Testis (tissue), 3 donors: ENCODE data around the gene CBFA2T2. TPM values are rescaled to one million over a fixed set of nuclear protein-coding genes. Genes with fewer than 3 reads are reported as not detected.

Experiments used
- DNase-seq: peaks from one replicate; pipeline ENCODE4 v3.0.0-alpha.2; 2019
- H3K27ac ChIP-seq, 2 donors: fragments of 200-600 bp; sonication (generic); one replicate each; pipeline ENCODE4 v1.5.1; 2019
- H3K27me3 ChIP-seq: fragments of 200-600 bp; sonication (generic); one replicate; pipeline ENCODE4 v1.5.1; 2019
- H3K36me3 ChIP-seq: fragments of 200-600 bp; sonication (generic); one replicate; pipeline ENCODE4 v1.5.1; 2017; ENCODE audit warnings: low read depth; ENCODE audit errors: missing control alignments
- H3K4me1 ChIP-seq: fragments of 200-600 bp; sonication (generic); one replicate; pipeline ENCODE4 v1.5.1; 2019
- H3K4me3 ChIP-seq, 2 donors: fragments of 200-600 bp; sonication (generic); one replicate each; pipeline ENCODE4 v1.5.1; 2017 to 2019
- H3K9me3 ChIP-seq: fragments of 200-600 bp; sonication (generic); one replicate; pipeline ENCODE4 v1.5.1; 2017
- CTCF ChIP-seq, 3 experiments: fragments of 450-650 bp in 2 of 3; fragments of 200-600 bp in 1 of 3; sonication (generic) in 1 of 3; IDR thresholded peaks; one replicate each; pipeline ENCODE4 v1.5.1; 2016 to 2019; ENCODE audit warnings: antibody characterized with exemption in 3 of 3, mild to moderate bottlenecking in 2 of 3, moderate library complexity in 1 of 3
- POLR2A ChIP-seq: fragments of 450-650 bp; IDR thresholded peaks from one replicate; pipeline ENCODE4 v1.6.1; 2017; ENCODE audit warnings: antibody characterized with exemption, mild to moderate bottlenecking, moderate library complexity
- WGBS, 2 donors: methylation state at CpG; one replicate each; pipeline ENCODE4 v1.1.5; 2018; 5-methylcytosine and 5-hydroxymethylcytosine counted together
- intact Hi-C: fragments of 100-400 bp; cut with DNase I; formaldehyde crosslinking; loops from one replicate; pipeline ENCODE4 v1.15.1; 2023; ENCODE audit warnings: low total_unique reads
- polyA plus RNA-seq: library from polyadenylated mRNA; stranded (reverse); fragments of 350-450 nt; fragmentation: Illumina TruSeq; extraction: RNeasy Lipid Tissue Mini Kit (QIAGEN cat#74804); gene quantifications from one replicate; pipeline ENCODE4 v1.2.3, GENCODE V29; 2014; ENCODE audit warnings: low read depth, low replicate concordance; ENCODE audit not compliant: insufficient read depth
- total RNA-seq, 2 donors: library from RNA; depleted of rRNA; stranded (reverse); fragments of >200 nt; gene quantifications; one replicate each; pipeline ENCODE4 v1.2.3, GENCODE V29; 2016

Gene CBFA2T2
- total and polyA plus RNA-seq, 3 donors from 2014 or later = 25.2 to 39.2 (median 33.1) TPM

GRCh38 chr20:33654680-33655161, 164.8 kb downstream of the CBFA2T2 start:
- H3K4me3 ChIP-seq = no peak overlapping the region
- intact Hi-C loops = no loop called here
- WGBS, 2 donors = 71 to 73% methylated on average over 11 to 14 of the region's 14 CpGs

DNA sequence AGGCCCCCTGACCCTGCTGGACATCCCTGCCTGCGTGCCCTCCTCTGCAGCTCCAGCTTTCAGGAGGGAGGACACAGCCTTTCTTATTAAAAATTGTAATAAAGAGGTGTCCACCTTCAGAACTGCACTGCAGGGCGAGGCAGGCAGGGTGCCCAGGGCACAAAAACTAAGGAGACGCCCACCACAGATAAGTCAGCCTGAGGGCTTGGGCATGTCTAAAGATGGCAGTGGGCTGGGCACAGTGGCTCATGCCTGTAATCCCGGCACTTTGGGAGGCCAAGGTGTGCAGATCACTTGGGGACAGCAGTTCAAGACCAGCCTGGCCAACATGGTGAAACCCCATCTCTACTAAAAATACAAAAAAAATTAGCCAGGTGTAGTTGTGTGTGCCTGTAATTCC, 165.3 kb downstream of the CBFA2T2 start:
- no peak for TF ChIP-seq POLR2A
- TF ChIP-seq CTCF (IDR thresholded peaks at IDR 0.05) = no peak
- no peaks in the 10 kb centered on the region for H3K36me3 ChIP-seq
- DNase-seq = no peak
- 76 to 91% methylated on average over 4 of the region's 4 CpGs for WGBS, 2 donors
- intact Hi-C loops = no loop called here
- H3K4me1 ChIP-seq = peaks cover 8% of the 10 kb centered on the region
- H3K4me3 ChIP-seq = no peak overlapping the region
- no peaks in the 10 kb centered on the region for H3K9me3 ChIP-seq
- no peak overlapping the region for H3K27ac ChIP-seq
- H3K27me3 ChIP-seq = no peaks in the 10 kb centered on the region

More at GRCh38 chr20:33654680-33655161, 164.8 kb downstream of the CBFA2T2 start:
- Histone ChIP-seq H3K36me3 (no peaks in the 10 kb centered on the region), H3K27ac (no peak overlapping the region), H3K4me1 (peaks cover 8% of the 10 kb centered on the region), H3K27me3 (no peaks in the 10 kb centered on the region), H3K9me3 (no peaks in the 10 kb centered on the region)
- no peak for DNase-seq
- no peak for TF ChIP-seq CTCF (IDR thresholded peaks at IDR 0.05)
- TF ChIP-seq POLR2A = no peak

GRCh38 chr20:33656010-33656782, 166.3 kb downstream of the CBFA2T2 start:
- TF ChIP-seq POLR2A (no peak), CTCF (IDR thresholded peaks at IDR 0.05) (no peak)
- Histone ChIP-seq H3K9me3 (no peaks in the 10 kb centered on the region), H3K4me1 (peaks cover 8% of the 10 kb centered on the region), H3K4me3 (no peak overlapping the region), H3K27me3 (no peaks in the 10 kb centered on the region), H3K27ac (no peak overlapping the region), H3K36me3 (no peaks in the 10 kb centered on the region)
- DNase-seq = no peak
- WGBS, 2 donors = 92 to 98% methylated on average over 7 to 10 of the region's 10 CpGs
- intact Hi-C loops = no loop called here

DNA sequence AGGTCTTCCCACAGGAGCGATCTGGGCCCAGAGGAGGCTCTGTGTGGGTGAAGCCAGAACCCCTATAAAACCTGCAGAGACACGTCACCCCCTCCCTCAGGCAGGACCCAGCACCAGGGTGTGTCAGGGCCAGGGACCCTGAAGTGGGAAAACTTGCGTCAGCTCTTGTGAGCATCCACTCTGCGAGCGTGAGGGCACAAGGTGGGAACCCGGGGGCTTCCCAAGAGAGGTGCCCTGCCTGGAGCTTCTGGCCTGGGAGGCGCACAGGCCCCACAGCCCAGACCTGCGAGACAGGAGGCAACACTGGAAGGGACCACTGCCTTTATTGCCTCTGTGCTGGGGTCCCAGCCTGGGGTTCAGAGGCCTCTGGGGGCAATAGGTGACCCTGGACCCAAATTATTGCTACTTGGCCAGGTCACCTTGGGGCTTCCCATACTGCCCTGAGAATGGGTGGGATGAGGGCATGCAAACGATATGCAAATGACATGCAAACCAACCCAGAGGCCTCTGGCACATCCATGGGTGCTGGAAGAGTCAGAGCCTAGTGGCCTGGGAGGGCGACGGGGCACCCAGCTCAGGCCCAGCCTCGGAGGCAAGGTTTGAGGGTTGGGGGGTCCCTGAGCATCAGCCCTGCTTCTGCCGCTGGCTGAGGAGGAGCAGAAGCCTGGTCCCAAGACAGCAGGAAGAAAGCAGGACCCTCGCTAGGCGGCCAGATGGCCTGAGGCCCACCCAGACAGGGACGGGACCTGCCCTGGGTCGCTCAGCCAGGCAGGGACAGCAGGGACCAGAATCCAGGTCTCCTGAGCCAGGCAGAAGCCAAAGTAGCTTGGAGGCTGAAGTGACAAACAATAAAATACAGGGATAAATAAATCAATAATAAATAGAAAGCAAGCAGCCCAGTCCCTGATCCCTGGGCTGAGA, 167.1 kb downstream of the CBFA2T2 start:
- intact Hi-C loops = no loop called here
- 89 to 93% methylated on average over 7 to 17 of the region's 17 CpGs for WGBS, 2 donors
- Histone ChIP-seq H3K27ac (no peak overlapping the region), H3K4me1 (peaks cover 8% of the 10 kb centered on the region), H3K4me3 (no peak overlapping the region), H3K9me3 (no peaks in the 10 kb centered on the region), H3K36me3 (no peaks in the 10 kb centered on the region), H3K27me3 (no peaks in the 10 kb centered on the region)
- no peak for DNase-seq
- TF ChIP-seq POLR2A = no peak
- no peak for TF ChIP-seq CTCF (IDR thresholded peaks at IDR 0.05)
